ENCODE data around the gene EOMES.

The EOMES gene

DNA sequence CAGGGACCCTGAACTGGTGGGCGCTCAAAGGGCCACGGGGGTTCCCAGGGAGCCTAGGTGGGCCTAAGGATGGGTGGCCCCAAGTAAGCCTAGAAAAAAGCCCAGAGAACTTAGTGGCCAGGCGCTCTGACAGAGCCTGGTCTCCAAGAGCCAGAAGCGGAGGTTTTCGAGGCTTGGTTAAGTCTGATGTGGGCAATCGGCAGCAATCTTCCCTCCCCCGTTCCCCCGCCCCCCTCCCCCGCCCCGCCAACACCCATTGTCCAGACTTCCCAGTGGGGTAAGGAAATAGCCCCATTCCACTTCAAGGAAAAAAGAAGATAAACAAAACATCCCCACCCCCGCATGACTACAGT lies 6.7 kb downstream of the EOMES start:
- no peak for DNase-seq (ENCODE audit: low spot score)
- TF ChIP-seq, protein P1, sequence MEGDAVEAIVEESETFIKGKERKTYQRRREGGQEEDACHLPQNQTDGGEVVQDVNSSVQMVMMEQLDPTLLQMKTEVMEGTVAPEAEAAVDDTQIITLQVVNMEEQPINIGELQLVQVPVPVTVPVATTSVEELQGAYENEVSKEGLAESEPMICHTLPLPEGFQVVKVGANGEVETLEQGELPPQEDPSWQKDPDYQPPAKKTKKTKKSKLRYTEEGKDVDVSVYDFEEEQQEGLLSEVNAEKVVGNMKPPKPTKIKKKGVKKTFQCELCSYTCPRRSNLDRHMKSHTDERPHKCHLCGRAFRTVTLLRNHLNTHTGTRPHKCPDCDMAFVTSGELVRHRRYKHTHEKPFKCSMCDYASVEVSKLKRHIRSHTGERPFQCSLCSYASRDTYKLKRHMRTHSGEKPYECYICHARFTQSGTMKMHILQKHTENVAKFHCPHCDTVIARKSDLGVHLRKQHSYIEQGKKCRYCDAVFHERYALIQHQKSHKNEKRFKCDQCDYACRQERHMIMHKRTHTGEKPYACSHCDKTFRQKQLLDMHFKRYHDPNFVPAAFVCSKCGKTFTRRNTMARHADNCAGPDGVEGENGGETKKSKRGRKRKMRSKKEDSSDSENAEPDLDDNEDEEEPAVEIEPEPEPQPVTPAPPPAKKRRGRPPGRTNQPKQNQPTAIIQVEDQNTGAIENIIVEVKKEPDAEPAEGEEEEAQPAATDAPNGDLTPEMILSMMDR (IDR thresholded peaks at IDR 0.05; ENCODE audit: borderline replicate concordance, control extremely low read depth, extremely low read depth, insufficient read depth, missing control alignments): no peak
- in situ Hi-C loops (cut with MboI; ENCODE audit: low sequenced_read_pairs, unreplicated experiment): loop anchor here (25.0 kb wide), 1 partner anchor 597 kb away; no protein-coding TSS in a partner anchor

DNA sequence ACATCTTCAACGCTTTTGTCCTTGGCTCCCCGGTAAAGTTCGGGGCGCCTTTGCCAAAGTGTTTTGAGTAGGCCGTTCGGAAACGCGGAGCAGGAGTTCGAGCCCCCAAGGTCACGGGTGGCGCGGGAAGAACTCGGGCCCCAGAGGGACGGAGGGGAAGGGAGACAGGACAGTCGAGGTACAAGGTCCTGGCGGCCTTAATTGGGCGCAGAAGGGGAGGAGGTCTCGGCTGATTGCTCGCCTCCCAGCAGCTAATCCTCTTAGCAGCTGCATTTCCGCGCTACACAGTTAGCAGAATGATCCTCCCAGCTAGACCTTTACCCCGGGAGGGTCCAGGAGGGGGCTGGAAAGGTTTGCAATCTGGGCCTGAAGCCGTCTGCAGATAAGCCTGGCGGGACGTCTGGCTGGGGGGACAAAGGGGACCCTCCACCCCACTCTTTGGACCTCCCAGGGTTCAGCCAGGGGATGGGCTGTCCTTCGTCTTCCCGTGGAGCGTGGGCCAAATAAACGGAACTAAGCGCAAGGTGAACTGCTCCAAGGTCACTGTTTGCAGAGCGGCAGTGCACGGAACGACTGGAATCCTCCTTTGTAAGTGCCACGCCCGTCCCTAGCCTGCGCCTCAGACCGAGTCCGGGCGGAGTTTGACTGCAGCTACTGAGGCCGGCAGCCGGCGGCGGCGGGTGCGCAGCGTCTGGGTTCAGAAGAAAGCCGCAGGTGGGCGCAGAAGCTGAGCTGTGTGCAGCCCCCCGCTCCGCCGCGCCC lies 7.2 kb downstream of the EOMES start:
- in situ Hi-C loops (cut with MboI; ENCODE audit: low sequenced_read_pairs, unreplicated experiment): loop anchor here (25.0 kb wide), 1 partner anchor 597 kb away; no protein-coding TSS in a partner anchor
- no peak for DNase-seq (ENCODE audit: low spot score)
- TF ChIP-seq, protein P1 (IDR thresholded peaks at IDR 0.05; ENCODE audit: borderline replicate concordance, control extremely low read depth, extremely low read depth, insufficient read depth, missing control alignments): no peak

DNA sequence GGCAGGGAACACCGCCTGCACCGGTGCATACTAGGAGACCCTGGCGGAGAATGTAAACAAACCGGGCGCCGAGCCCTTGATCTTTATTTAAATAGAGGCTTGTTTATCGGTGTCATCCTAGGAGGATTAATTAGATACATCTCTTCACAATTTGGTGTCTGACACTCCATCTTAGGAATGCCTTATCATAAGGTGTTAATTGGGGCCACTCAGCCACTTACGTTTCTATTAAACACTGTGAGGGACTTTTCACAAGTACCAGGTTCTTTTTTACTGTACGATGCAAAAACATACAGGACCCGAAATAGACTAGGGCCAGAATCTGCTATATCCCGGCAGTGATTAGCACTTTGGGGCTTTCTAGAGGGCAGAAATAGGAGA lies 8.0 kb downstream of the EOMES start:
- in situ Hi-C loops (cut with MboI; ENCODE audit: low sequenced_read_pairs, unreplicated experiment): loop anchor here (25.0 kb wide), 1 partner anchor 598 kb away; no protein-coding TSS in a partner anchor
- DNase-seq (ENCODE audit: low spot score): no peak

DNA sequence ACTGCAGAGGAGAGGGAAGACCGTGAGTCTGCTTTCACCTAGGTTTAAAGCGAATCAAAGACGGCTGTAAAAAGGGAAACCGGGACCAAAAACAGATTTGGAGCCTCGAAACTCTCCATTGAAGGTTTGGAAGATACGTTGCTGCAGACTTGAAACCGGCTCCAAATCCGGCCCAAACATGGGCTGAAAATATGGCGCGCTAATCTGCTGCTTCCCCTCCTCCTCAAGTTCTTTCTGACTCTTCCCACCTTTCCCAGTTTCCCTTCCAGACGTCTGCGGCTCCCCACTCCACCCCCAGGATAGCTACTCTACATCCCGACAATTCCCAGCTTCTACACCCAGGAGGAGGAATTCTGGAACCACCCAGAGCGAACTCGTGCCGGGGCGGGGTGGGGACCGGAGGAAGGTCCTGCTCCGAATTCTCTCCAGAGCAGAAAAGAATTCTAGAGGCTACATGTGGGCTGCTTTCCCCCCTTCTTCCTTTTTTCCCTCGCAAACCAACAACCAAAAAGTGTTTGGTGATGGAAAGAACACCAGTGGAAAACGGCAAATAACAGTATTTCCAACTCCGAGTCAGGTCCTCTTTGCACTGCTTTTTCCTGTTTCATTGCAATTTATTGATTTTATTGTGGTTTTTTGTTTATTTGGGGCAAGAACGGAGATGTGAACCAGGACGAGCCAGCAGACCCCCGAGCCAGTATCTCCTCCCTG lies 8.5 kb downstream of the EOMES start:
- no peak for DNase-seq (ENCODE audit: low spot score)
- TF ChIP-seq, protein P1 (IDR thresholded peaks at IDR 0.05; ENCODE audit: borderline replicate concordance, control extremely low read depth, extremely low read depth, insufficient read depth, missing control alignments): no peak
- in situ Hi-C loops (cut with MboI; ENCODE audit: low sequenced_read_pairs, unreplicated experiment): loop anchor here (25.0 kb wide), 1 partner anchor 599 kb away; no protein-coding TSS in a partner anchor

More for the DNA sequence above, 8.0 kb downstream of the EOMES start:
- TF ChIP-seq, protein P1 (IDR thresholded peaks at IDR 0.05; ENCODE audit: borderline replicate concordance, control extremely low read depth, extremely low read depth, insufficient read depth, missing control alignments): no peak

DNA sequence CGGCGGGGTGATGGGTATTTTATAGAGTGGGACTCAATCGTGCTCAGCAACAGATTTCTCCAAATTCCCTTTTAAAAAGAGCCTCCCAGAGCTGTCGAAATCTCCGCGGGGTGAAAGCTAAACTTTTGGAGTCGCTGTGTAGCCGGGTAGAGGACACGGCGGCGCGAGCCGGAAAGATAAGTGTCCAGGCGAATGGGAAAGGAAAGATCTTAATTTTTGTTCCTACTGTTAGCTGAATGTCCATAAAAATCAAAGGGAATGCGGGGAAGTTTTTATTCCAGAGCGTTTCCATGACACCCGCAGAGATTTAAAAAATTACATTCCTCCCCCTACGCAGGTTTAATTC lies 9.1 kb downstream of the EOMES start:
- no peak for DNase-seq (ENCODE audit: low spot score)
- TF ChIP-seq, protein P1 (IDR thresholded peaks at IDR 0.05; ENCODE audit: borderline replicate concordance, control extremely low read depth, extremely low read depth, insufficient read depth, missing control alignments): no peak
- in situ Hi-C loops (cut with MboI; ENCODE audit: low sequenced_read_pairs, unreplicated experiment): loop anchor here (25.0 kb wide), 1 partner anchor 599 kb away; no protein-coding TSS in a partner anchor

DNA sequence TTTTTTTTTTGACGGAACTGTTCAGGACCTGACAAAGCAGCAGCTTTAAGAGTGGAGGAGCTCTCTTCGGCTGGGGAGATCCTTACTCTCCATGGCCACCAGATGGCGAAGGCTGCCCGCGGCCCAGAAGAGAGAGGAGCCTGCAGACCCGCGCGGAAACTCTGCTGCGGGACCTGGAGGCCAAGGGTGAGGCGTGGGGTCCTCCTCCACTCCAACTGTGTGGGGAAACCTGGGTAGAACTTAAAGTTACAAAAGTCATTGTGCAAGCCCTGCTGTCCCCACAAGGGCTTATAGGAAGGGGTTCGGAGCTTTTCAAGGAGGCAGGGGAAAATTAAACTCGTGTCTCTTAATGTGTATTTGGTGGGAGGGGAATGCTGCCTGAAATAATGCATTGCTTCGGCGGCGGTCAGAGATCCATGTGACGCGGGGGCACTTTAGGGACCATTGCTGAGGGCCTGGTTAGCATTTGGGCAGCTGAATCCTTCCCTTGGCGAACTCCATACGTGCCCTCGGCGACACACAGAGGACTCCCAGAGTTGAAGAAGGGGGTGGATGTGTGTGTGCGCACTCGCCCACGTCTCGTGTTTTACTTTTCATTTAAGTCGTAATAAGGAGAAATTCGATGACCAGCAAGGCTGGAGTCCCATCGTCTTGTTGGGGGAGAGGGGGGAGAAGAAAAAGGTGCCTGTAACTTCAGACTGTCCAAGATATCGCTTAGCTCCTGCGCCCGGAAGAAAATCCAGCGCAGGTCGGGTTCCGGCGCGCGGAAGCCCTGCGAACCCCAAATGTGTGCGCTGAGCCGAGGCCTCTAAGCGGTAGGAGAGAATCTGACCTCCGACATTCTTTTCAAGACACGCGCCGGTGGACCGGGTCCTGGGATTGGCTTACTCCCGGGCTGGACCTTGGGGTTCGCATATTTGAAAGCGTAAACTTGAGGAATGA lies 9.7 kb downstream of the EOMES start:
- DNase-seq (ENCODE audit: low spot score): peak; percentile 86
- in situ Hi-C loops (cut with MboI; ENCODE audit: low sequenced_read_pairs, unreplicated experiment): loop anchor here (25.0 kb wide), 1 partner anchor 600 kb away; no protein-coding TSS in a partner anchor
- TF ChIP-seq, protein P1 (IDR thresholded peaks at IDR 0.05; ENCODE audit: borderline replicate concordance, control extremely low read depth, extremely low read depth, insufficient read depth, missing control alignments): peak; percentile 75
